ENCODE data around the gene ANGPTL8. TPM values are rescaled to one million over a fixed set of nuclear protein-coding genes. Genes with fewer than 3 reads are reported as not detected.

The ANGPTL8 gene
- total RNA-seq, 1 experiment from 2014 or later = not detected

DNA sequence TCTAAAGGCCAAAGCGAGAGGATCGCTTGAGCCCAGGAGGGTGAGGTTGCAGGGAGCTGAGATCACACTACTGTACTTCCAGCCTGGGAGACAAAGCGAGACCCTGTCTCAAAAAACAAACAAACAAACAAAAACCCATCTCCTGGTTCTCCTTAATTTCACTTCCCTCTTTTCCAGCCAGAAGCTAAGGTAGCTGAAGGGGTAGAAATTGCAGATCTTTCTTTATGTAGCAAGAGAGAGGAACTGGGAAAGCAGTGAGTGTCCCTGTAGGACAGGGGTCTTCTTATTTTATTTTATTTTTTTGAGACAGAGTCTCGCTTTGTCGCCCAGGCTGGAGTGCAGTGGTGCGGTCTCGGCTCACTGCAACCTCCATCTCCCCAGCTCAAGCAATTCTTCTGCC is 52.0 kb downstream of the ANGPTL8 start:
- DNase-seq (ENCODE audit: low read depth) = no peak

Other genes with a start within 250 kb of the ANGPTL8 start
- 65.7 and 89.0 TPM in 2 replicates for gene LDLR, start 150.2 kb upstream of the ANGPTL8 start, total RNA-seq (2014; rRNA removed; shearing (Covaris generic))
- gene SPC24, start 83.8 kb upstream of the ANGPTL8 start, total RNA-seq (2014; rRNA removed; shearing (Covaris generic)) = 55.4 and 64.4 TPM in 2 replicates
- 131 and 183 TPM in 2 replicates for gene KANK2, start 42.1 kb upstream of the ANGPTL8 start, total RNA-seq (2014; rRNA removed; shearing (Covaris generic))
- 1.8 and 13.0 TPM in 2 replicates for gene DOCK6, start 22.9 kb downstream of the ANGPTL8 start, total RNA-seq (2014; rRNA removed; shearing (Covaris generic))
- gene TSPAN16, start 56.5 kb downstream of the ANGPTL8 start, total RNA-seq (2014; rRNA removed; shearing (Covaris generic)) = not detected in 2 replicates
- gene RAB3D, start 100.0 kb downstream of the ANGPTL8 start, total RNA-seq (2014; rRNA removed; shearing (Covaris generic)) = 0.17 and 0.74 TPM in 2 replicates
- gene TMEM205, start 106.6 kb downstream of the ANGPTL8 start, total RNA-seq (2014; rRNA removed; shearing (Covaris generic)) = 206 and 246 TPM in 2 replicates
- 4.7 and 7.9 TPM in 2 replicates for gene CCDC159, start 106.9 kb downstream of the ANGPTL8 start, total RNA-seq (2014; rRNA removed; shearing (Covaris generic))
- 27.9 and 31.6 TPM in 2 replicates for gene PLPPR2, start 115.8 kb downstream of the ANGPTL8 start, total RNA-seq (2014; rRNA removed; shearing (Covaris generic))
- 2.4 and 2.7 TPM in 2 replicates for gene SWSAP1, start 135.0 kb downstream of the ANGPTL8 start, total RNA-seq (2014; rRNA removed; shearing (Covaris generic))
- 10.5 and 10.7 TPM in 2 replicates for gene EPOR, start 144.7 kb downstream of the ANGPTL8 start, total RNA-seq (2014; rRNA removed; shearing (Covaris generic))
- 2.5 and 3.7 TPM in 2 replicates for gene RGL3, start 179.7 kb downstream of the ANGPTL8 start, total RNA-seq (2014; rRNA removed; shearing (Covaris generic))
- 0.32 and 0.54 TPM in 2 replicates for gene ODAD3, start 195.5 kb downstream of the ANGPTL8 start, total RNA-seq (2014; rRNA removed; shearing (Covaris generic))
- gene PRKCSH, start 196.0 kb downstream of the ANGPTL8 start, total RNA-seq (2014; rRNA removed; shearing (Covaris generic)) = 65.9 and 132 TPM in 2 replicates
- not detected in 2 replicates for gene ELAVL3, start 241.4 kb downstream of the ANGPTL8 start, total RNA-seq (2014; rRNA removed; shearing (Covaris generic))